Left hindlimb (tissue), 1 donor: ENCODE measurements around the gene GTPBP1.
A peak's percentile ranks its signal among the peaks of the same experiment; 100 is the strongest.

Experiments
- DNase-seq: peaks from one replicate; pipeline ENCODE4 v3.0.0-alpha.2; 2018

The GTPBP1 gene

DNA sequence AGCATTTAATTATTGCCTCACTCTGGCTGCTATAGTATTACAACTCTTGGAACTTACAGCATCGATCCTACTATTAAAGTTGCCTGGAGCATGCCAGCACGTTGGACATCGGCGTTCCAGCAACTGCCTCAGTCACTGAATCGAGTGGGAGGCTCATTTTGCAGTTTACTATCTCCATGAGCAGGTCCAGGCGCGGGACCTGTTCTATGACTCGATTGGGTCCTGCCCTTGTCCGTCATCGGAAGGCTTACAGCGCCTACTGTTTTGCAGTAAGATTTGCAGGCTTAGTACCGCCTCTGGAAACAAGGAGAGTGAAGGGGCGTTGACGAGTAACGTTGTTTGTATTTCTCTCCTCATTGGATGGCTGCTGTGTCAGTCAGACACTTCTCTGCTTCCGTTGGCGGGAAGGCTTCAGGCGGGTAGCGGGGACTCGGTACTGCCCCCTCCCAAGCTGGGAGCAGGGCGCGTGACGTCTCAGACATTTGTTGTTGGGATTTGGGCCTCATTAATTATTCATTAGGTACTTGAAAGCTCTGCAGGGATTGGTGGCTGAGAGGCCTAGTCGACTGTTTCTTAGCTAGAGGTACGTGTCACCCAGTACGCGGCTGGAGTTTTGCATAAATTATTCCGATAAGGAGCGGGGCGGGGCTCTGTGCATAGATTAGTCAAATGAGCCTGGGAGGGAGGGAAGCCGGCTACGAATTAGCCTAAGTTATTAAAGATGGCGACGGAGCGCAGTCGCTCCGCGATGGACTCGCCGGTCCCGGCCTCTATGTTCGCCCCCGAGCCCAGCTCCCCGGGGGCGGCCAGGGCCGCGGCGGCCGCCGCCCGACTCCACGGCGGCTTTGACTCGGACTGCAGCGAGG is at the start of gene GTPBP1:
GTPBP1 (plus strand) TSS at position 710 of the 866 bp plus-strand sequence; CDS start at position 722, 12 bp downstream.
- peak; percentile 99 for DNase-seq

DNA sequence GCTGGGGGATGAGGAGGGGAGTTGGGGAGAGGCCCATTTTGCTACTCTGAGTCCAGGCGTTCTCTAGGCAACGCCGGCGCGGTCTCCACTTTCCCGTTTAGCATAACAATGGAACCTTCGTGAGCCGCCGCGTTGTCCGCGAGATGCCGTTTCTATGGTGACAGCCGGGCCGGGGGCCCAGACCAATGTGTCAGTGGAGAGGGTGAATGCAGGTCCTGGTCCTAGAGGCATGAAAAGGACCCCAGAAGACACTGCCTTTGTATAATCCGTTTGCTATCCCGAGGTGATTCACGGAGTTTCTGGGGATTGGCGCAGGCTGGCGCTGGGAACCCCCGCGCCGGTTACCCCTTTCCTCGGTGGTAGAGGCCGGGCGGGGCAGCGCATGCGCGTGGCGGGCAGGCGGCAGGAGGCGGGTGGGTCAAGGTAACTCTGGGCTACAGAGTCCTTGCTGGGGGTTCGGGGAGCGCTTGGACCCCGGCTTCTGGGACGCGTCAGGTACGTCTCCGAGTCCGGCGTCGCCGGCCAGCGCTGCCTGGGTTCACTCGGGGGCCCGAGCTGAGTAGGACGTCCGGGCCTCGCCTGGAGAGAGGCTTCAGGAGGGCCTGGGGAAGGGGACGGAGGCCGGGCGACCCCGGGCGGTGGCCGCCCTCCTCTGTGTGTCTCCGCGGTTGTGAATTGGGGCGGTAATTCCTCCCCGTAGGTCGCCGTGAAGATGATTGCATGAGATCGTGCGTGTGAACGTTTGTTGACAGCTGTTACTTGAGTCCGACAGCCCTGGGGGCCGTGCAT is 49.3 kb upstream of the GTPBP1 start, which contains the start of the genes CBY1 and FAM227A:
CBY1 (plus strand) TSS at position 383 of the 789 bp plus-strand sequence. CDS start 11,417 bp downstream, outside the sequence.
FAM227A (minus strand) TSS at position 137 of the 789 bp plus-strand sequence. CDS start 6,224 bp downstream, outside the sequence.
- DNase-seq: peak; percentile 92

DNA sequence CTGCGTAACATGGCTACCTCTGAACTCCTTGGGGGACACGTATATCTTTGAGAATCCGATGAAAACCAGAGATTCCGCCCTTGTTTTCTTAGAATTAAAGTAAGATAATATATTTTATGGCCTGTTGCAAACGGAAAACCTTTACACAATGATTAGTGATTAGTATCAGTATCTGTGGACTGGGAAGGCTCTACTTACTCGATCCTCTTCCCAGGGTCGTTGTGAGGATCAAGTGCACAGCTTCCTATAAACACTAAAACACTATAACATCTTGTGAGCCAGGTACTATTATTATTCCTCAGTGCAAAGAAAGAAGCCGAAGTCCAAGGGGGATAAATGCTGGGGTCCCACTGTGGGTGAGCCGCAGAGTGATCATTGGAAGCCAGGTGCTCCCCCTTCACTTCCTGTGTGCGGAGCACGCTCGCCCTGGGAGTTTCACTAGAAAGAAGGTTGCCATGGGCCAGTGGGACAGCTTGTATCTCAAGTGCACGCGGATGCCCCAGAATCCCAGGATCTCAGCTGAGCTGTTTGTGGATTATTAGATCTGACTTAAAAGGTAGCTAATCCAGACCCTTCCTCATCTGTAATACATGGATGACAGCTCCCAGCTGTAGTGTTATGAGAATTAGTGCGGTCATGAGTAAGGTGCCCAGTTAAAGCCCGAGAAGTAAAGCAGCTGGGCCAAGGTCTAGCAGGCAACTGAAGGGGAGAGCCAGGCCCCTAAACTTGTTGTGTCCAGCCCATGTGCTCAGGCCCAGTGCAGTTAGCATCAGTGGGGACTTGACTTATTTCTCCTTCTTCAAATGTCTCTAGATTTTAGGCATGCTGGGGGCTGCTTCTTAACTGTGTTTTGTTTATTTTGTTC is 48.5 kb upstream of the GTPBP1 start:
- no peak for DNase-seq

DNA sequence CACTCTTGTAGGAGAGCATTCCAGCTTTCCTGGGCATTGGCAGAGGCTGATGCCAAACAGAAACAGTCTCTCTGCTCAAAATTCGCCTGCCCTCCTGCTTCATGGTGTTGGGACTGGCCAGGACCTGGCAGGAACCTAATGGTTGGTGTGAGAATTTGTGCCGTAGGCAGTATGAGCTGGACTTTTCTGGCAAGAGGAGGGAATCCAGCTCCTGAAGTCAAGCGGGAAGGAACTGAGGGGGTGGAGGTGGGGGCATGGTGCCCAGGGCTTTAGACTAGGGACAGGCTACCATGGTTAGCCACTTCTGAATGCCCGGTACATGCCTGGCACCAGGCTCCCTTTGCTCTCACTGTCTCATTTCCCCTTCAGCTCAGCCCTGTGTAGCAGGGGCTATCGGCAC is 30.9 kb upstream of the GTPBP1 start:
- no peak for DNase-seq

DNA sequence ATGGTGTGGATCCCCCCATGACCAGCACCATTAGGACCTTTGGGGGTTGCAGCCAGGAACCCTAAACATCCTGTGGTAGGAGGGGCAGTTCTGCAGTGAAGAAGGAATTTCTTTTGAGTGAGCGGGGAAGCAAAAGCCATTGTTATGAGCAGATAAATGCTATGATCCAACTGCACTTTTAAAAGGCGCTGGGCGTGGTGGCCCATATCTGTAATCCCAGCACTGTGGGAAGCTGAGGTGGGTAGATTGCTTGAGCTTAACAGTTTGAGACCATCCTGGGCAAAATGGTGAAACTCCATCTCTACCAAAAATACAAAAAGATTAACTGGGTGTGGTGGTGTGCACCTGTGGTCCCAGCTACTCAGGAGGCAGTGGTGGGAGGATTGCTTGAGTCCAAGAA is 29.9 kb upstream of the GTPBP1 start:
- no peak for DNase-seq

DNA sequence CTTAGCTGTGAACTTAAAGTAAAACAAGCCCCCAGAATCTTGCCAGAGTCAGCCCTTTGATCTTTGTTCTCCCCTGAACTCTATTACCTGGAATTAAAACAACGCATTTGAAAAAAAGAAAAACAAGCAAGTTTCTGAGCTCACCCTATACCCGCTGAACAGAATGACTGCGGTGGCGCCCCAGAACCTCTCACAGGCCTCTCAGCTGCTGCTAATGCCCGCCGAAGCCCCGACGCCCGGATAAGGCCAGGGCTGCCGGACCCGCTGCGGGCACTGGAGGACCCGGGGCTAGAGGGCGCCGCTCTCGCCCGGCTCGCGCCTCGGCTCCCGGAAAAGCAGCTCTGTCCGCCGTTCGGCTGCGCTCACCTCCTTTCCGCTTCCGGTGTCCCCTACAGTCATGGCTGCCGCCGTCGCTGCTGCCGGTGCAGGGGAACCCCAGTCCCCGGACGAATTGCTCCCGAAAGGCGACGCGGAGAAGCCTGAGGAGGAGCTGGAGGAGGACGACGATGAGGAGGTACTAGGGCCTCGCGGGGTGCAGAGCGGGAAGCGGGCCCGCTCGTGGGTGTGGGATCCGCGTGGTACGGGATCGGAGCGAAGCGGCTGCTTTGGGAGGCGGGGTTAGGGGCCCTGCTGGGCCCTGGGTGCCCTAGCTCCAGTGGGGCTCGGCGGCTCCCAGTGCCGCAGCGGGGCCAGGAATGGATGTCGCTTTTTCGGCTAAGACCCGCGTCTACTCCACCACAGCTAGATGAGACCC is 24.0 kb upstream of the GTPBP1 start, which contains the start of gene TOMM22:
TOMM22 (plus strand) TSS at position 376 of the 754 bp plus-strand sequence; CDS start at position 398, 22 bp downstream.
- DNase-seq: peak; percentile 92

DNA sequence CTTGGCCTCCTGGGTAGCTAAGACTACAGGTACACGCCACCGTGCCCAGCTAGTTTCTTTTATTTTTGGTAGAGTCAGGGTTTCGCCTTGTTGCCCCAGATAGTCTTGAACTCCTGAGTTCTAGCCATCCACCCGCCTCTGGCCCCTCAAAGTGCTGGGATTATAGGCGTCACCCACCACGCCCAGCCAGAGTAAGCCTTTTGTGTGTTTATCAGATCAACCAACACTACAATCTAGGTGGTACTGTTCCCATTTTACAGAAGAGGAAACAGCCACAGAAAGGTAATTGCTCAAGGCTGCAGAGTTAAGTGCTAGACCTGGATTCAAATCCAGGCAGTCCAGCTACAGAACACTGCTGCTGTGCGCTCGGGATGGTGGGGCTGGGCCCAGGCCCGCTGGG is 20.8 kb upstream of the GTPBP1 start:
- DNase-seq: no peak

DNA sequence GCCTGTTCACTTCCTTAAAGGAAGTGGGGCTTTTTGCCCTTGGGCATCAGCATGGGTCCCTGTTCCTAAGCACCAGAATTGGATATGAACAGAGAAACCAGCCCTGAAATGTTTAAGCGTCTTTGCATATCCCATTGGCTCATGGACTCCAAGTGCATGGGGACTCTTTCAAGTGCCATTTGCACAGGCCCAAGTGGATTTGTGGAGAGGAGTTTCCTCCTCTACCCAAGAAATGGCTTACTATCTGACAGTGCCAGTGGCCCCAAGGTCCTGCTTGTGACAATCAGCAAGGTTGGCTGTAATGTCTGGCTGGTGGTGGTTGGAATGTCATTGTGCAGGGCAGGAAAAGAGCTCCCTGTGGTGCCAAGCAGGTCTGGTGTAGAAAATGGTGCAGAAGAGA is 20.0 kb upstream of the GTPBP1 start:
- no peak for DNase-seq

DNA sequence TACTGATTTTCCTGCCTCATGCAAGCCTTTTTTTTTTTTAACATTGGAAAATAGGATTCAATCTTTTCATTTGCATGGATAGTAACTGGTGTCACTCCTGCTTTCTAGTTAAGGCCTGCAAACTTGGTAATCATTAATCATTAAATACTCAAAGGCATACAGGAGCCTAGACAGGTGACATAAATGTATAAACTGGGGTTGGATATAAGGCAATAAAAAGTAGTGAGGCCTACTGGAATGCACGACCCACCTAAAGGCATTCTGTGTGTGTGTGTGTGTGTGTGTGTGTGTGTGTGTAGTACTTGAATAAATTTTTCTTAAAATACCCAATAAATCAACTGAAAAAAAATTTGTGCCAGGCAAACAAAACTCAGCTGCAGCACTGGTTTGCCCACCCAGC is 16.1 kb upstream of the GTPBP1 start:
- DNase-seq: no peak

DNA sequence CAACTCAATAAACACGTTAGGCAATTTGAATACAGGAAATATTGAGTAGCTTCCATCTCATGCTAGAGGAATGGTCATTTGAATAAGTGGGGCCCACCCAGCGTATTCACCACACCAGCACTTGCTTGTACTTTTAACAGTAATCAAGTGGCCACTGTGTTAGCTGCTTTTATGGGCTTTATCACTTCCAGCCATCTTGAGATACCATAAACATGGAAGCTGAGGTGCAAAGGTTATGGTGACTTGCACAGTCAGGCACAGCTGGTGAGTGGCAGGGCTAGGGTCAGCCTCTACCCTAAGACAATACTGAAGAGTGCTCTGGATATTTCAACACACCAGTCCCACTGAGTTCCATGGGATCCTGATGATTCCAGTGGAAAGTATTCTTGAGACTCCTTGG is 11.7 kb upstream of the GTPBP1 start:
- DNase-seq: no peak

DNA sequence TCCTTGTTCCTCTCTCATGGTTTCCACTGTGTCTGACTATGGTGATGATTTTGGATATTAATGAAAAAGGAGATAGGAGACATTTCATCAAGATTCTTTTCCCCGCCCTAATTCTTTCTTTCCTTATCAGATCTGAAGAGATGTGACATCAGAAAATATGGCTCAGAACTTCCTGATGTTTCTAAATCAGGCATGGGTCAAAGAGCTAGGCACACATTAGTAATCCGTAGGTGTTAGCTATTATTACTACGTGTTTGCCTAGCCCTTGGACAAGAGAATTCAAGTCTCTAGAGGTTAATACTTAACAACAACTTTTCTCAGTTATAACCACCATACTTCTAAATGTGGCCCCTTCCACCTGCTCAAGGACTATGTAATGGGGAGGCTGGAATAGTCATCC is 10.8 kb upstream of the GTPBP1 start:
- no peak for DNase-seq

DNA sequence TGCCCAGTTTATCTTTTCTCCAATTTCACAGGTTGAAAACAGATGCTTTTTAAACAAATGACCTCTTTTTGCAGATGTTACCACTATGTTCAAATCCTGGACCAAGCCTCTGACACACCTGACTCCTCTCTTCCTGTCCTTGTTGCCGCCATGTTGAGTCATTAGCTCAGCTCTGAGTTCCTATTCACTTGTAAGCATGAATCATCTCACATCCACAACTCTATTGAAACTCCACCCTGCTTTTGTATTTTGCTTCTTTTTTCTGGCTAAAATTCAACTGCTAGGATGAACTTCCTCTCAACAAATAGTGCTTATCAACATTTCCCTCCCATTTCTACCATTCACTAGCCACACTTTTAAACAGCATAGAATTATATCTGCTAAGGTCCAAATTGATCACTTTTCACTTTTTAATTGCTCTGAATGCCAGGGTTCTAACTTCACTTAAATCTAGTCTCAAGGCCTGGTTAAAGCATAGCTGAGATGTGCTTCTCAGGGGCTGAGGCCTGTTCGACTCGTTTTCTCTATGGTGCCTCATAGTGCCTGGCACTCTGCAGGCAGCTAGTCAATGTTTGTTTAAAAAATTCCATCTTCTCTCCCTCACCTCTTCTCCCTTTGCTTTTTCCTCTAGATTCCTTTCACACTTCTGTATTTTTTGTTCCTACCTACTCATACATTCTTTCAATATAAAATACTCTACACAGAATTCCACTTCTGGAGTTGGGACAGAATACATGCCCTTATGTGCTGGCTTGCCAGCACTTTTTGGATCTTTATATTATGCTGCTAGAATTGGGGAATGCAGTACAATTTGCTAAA is 8.9 kb upstream of the GTPBP1 start:
- no peak for DNase-seq

DNA sequence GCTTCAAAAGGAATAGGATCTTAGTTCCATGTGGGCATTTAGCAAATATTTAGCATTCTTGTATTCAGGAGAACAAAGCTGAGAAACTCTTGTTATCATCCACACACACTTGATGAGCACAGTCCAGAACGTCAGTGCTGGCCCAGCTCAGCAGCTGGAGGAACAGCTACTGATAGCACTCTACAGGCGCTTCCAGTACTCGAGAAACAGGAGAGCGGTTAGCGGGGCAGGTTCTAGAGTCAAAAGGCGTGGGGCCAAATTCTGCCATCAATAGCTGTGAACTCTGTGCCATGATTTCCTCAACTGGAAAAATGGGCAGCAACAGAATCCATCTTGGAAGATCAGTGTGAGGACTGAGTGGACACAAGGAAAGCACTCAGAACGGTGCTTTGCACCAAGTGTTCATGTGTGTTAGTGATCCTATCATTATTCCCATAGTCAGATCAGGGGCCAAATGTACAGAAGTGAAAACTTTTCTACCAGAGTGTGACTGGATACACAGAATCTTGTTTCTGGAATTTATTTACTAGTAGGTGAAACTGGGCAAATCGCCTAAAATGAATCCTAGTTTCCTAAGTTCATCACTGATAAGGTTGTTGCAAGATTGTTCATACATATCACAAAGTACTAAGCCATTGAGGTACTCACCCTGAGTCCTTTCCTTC is 8.2 kb upstream of the GTPBP1 start:
- DNase-seq: no peak

DNA sequence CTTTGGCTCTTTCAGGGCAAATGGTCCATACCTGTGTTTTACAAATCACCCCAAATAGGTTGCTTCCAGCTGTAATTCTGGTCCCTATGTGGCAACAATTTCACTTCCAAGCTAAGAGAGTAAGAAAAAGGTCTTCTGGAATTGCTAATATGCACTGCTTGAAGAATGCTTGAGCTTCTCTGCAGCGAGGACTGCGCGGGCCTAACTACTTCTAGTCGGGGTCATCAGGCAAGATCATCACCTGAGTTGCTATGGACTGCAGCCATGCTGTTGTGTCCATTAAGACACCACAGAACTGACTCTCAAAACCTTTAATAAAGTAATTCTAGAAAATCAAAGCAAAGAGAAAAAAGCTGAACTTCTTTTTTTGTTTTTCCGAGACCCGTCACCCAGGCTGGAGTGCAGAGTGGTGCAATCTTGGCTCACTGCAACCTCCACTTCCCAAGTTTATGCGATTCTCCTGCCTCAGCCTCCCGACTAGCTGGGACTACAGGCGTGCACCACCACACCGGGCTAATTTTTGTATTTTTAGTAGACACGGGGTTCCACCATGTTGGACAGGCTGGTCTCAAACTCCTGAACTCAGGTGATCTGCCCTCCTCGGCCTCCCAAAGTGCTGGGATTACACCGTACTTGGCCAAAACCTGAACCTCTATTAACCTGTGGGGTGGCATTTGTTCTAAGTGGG is 7.2 kb upstream of the GTPBP1 start:
- DNase-seq: no peak

DNA sequence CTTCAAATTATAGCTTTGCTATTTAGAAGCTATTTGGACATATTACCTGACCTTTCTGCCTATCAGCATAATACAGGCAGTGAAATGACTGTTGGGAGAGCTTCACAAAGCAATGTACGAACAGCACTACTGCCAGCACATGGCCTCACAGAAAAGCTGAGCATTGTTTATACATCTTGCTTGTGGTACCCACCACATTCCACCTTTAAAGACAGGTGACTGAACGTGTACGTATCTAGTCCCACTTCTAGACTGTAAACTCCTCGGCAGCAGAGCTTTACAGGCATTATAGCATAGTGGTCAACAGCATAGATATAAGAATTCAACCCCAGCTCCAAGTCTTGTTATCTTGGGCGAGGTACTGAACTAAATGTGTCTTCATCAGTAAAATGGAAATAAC is 6.6 kb upstream of the GTPBP1 start:
- no peak for DNase-seq

DNA sequence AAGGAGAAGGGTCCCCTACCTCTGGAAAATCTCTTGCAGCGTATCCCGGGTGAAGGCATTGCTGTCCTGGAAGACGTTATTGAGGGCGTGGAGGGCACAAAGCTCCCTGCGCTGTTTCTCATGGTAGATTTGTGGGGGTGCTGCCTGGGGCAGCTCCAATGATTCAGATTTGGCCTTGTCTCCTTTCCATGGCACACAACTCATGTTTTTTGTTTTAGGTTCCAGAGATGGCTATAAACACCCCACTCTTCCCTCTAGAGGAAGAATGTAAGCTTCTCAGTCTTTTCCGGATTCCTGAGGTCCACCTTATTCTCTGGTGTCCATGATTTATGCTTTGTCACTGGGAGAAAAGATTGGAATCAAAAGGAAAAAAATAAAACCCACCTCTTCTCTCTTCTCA is 6.0 kb upstream of the GTPBP1 start:
- DNase-seq: no peak

DNA sequence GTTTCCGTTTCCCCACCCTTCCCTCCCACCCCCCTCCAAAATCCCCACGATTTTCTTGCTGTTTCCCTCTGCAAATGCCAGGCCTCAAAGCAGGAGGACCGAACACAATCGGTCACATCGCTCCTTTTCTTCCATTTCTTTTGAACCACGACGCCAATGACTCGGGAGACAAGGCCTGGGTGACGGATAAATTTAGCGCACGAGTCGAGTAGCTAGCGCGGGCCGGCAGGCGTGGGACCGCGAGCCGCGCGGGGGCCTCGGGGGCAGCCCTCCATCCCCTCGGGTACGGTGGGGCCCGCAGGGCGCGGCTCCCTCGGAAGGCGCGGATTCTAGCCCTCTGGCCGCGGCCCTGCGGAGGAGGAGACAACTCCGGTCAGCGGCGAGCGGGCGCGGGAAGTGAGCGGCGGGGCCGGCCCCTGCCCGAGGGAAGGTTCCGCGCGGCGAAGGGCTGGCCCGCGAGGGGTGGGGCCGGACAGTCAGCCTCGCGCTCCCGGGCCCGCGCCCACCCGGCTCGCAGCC is 5.4 kb upstream of the GTPBP1 start:
- DNase-seq: no peak

DNA sequence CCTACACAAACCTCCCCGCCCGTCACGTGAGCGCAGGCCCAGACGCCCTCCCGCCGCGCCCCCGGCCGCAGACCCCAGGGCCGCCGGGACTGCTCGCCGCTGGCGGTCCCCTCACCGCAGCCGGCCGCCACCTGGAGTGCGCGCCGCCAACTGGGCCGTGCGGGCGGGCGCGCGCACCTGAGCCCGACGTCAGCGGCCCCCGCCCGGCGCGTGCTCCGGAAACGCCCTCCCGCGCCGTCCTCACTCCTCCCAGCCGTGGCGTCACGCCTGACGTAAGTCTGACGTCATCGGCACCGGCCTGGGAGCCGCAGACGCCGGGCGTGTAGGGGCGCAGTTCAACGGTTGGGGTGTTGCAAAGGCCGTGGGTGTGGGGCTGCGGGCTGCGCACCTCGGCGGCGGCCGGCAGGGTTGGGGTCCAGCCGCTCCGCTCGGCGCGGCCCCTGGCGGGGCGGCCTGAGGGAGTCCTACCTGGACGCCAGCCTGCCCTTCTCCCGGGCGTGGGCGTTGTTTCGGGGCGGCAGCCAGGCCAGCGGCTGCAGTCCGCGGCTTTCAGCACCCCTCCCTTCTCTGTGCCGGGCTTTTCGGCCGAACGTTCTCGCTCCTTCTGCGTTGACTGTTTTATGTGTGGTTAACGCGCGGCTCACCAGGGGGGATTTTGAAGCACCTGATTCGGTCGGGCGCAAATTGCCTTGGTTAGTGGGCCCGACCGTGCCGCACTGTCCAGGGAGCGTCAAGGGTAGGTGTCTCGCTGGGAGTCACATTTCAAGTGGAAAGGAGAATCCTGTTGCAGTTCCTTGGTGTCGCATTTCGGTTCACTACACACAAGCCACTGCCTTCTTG is 4.7 kb upstream of the GTPBP1 start, which contains the start of gene JOSD1:
JOSD1 (minus strand) TSS at position 155 of the 840 bp plus-strand sequence. CDS start 956 bp downstream, outside the sequence.
- peak; percentile 94 for DNase-seq
